Esophagus muscularis mucosa (tissue), 4 donors: Measurements from ENCODE around the gene TNFAIP2. TPM values are rescaled to one million over a fixed set of nuclear protein-coding genes. Genes with fewer than 3 reads are reported as not detected.

ENCODE experiments used
- DNase-seq: peaks from one replicate; pipeline ENCODE4 v3.0.0-alpha.2; 2017; ENCODE audit errors: extremely low spot score
- H3K27ac ChIP-seq, 4 donors: fragments of 200-600 bp; sonication (generic); replicated peaks in 1 of 4; 1 replicate in 3 of 4; 2 replicates in 1 of 4; pipeline ENCODE4 v1.5.1; 2016 to 2019; ENCODE audit warnings: mild to moderate bottlenecking in 1 of 4
- H3K27me3 ChIP-seq, 4 donors: fragments of 200-600 bp; sonication (generic); one replicate each; pipeline versions ENCODE4 v1.5.1 to v1.6.0; 2016 to 2019
- H3K36me3 ChIP-seq, 4 donors: fragments of 200-600 bp; sonication (generic); one replicate each; pipeline ENCODE4 v1.5.1; 2016 to 2019
- H3K4me1 ChIP-seq, 4 donors: fragments of 200-600 bp; sonication (generic); one replicate each; pipeline ENCODE4 v1.5.1; 2016 to 2019
- H3K4me3 ChIP-seq, 4 donors: fragments of 200-600 bp; sonication (generic); 1 replicate in 2 of 4; 2 replicates in 2 of 4; pipeline ENCODE4 v1.5.1; 2016 to 2019; ENCODE audit warnings: mild to moderate bottlenecking in 4 of 4, moderate library complexity in 1 of 4
- H3K9me3 ChIP-seq, 4 donors: fragments of 200-600 bp; sonication (generic); 1 replicate in 3 of 4; 2 replicates in 1 of 4; pipeline ENCODE4 v1.5.1; 2016 to 2019
- CTCF ChIP-seq, 3 experiments: fragments of 200-600 bp in 2 of 3; fragments of 450-650 bp in 1 of 3; sonication (generic) in 2 of 3; IDR thresholded peaks; one replicate each; pipeline ENCODE4 v1.5.1; 2017 to 2019; ENCODE audit warnings: antibody characterized with exemption in 3 of 3, mild to moderate bottlenecking in 2 of 3, moderate library complexity in 1 of 3
- EP300 ChIP-seq: sonication (generic); formaldehyde crosslinking; IDR thresholded peaks from one replicate; pipeline ENCODE4 v1.6.1; 2017; ENCODE audit warnings: antibody characterized with exemption
- POLR2A ChIP-seq: fragments of 450-650 bp; IDR thresholded peaks from one replicate; pipeline ENCODE4 v1.6.1; 2017; ENCODE audit warnings: antibody characterized with exemption, moderate library complexity, mild to moderate bottlenecking, low read depth
- POLR2AphosphoS5 ChIP-seq, 2 donors: sonication (generic); formaldehyde crosslinking; IDR thresholded peaks; one replicate each; pipeline ENCODE4 v1.6.1; 2017; ENCODE audit warnings: antibody characterized with exemption in 2 of 2
- WGBS: methylation state at CpG from one replicate; pipeline ENCODE4 v1.1.5; 2018; 5-methylcytosine and 5-hydroxymethylcytosine counted together
- intact Hi-C: fragments of 100-400 bp; cut with DNase I; formaldehyde crosslinking; loops from one replicate; pipeline ENCODE4 v1.15.1; 2023
- total RNA-seq, 4 donors: library from RNA; depleted of rRNA; stranded (reverse); fragments of >200 nt; gene quantifications; one replicate each; pipeline versions ENCODE4 v1.1.0 to v1.2.1, GENCODE V29; 2016

Gene TNFAIP2
- total RNA-seq, 4 donors from 2014 or later: 29.0 to 104 (median 74.0) TPM

GRCh38 chr14:103141117-103141796, 18.0 kb downstream of the TNFAIP2 start:
- Histone ChIP-seq H3K36me3 (peaks cover 0 to under 1% (median 0%) of the 10 kb centered on the region in 4 donors), H3K27me3 (peaks cover 0 to 58% (median 13%) of the 10 kb centered on the region in 4 donors), H3K27ac (no peak overlapping the region), H3K4me3 (no peak overlapping the region), H3K9me3 (no peaks in the 10 kb centered on the region), H3K4me1 (peaks cover 11 to 33% (median 24%) of the 10 kb centered on the region in 4 donors)
- intact Hi-C loops: loop anchor here (5.0 kb wide), 1 partner anchor 34 kb away; no protein-coding TSS in a partner anchor
- 36% methylated on average over 8 of the region's 8 CpGs for WGBS
- DNase-seq: no peak
- TF ChIP-seq CTCF (IDR thresholded peaks at IDR 0.05): peak; percentile 33 to 61 (median 36)
- no peak for TF ChIP-seq POLR2A

GRCh38 chr14:103142026-103142425, 18.8 kb downstream of the TNFAIP2 start:
- intact Hi-C loops: loop anchor here (5.0 kb wide), 1 partner anchor 35 kb away; no protein-coding TSS in a partner anchor
- no peak for TF ChIP-seq EP300
- TF ChIP-seq POLR2A: no peak
- TF ChIP-seq CTCF (IDR thresholded peaks at IDR 0.05): no peak
- TF ChIP-seq POLR2AphosphoS5 (IDR thresholded peaks at IDR 0.05): no peak
- 87% methylated on average over 4 of the region's 4 CpGs for WGBS

GRCh38 chr14:103142721-103143302, 19.6 kb downstream of the TNFAIP2 start:
- H3K36me3 ChIP-seq: no peaks in the 10 kb centered on the region
- H3K4me1 ChIP-seq: peaks cover 11 to 23% (median 18%) of the 10 kb centered on the region in 4 donors
- WGBS: 80% methylated on average over 5 of the region's 5 CpGs
- peaks cover 0 to 72% (median 13%) of the 10 kb centered on the region in 4 donors for H3K27me3 ChIP-seq
- no peak overlapping the region for H3K27ac ChIP-seq
- no peak for DNase-seq
- no peak overlapping the region for H3K4me3 ChIP-seq
- TF ChIP-seq POLR2A (no peak), CTCF (IDR thresholded peaks at IDR 0.05) (no peak), POLR2AphosphoS5 (IDR thresholded peaks at IDR 0.05) (no peak), EP300 (no peak)
- no peaks in the 10 kb centered on the region for H3K9me3 ChIP-seq
- intact Hi-C loops: loop anchor here (5.0 kb wide), 1 partner anchor 36 kb away; no protein-coding TSS in a partner anchor

More at GRCh38 chr14:103142026-103142425, 18.8 kb downstream of the TNFAIP2 start:
- H3K27me3 ChIP-seq: peaks cover 0 to 65% (median 13%) of the 10 kb centered on the region in 4 donors
- no peak for DNase-seq
- no peak overlapping the region for H3K4me3 ChIP-seq
- H3K4me1 ChIP-seq: peaks cover 11 to 30% (median 24%) of the 10 kb centered on the region in 4 donors
- no peaks in the 10 kb centered on the region for H3K9me3 ChIP-seq
- H3K27ac ChIP-seq: no peak overlapping the region
- H3K36me3 ChIP-seq: no peaks in the 10 kb centered on the region

GRCh38 chr14:103143506-103143905, 20.2 kb downstream of the TNFAIP2 start:
- H3K4me3 ChIP-seq: no peak overlapping the region
- H3K4me1 ChIP-seq: peaks cover 7 to 16% (median 12%) of the 10 kb centered on the region in 4 donors
- H3K9me3 ChIP-seq: no peaks in the 10 kb centered on the region
- TF ChIP-seq POLR2A (no peak), CTCF (IDR thresholded peaks at IDR 0.05) (no peak), EP300 (no peak), POLR2AphosphoS5 (IDR thresholded peaks at IDR 0.05) (no peak)
- no peak overlapping the region for H3K27ac ChIP-seq
- 87% methylated on average over 6 of the region's 6 CpGs for WGBS
- intact Hi-C loops: loop anchor here (5.0 kb wide), 1 partner anchor 36 kb away; no protein-coding TSS in a partner anchor
- H3K36me3 ChIP-seq: no peaks in the 10 kb centered on the region
- no peak for DNase-seq
- peaks cover 0 to 75% (median 13%) of the 10 kb centered on the region in 4 donors for H3K27me3 ChIP-seq
